ENCODE data around the gene HORMAD2.

GRCh38 chr22:30045901-30046715 lies 34.2 kb upstream of the HORMAD2 start:
- no peak for TF ChIP-seq PPARA (CRISPR knock-in tag; IDR thresholded peaks at IDR 0.05; ENCODE audit: borderline replicate concordance)
- TF ChIP-seq SNAI2 (CRISPR knock-in tag; IDR thresholded peaks at IDR 0.05): no peak
- no peak for TF ChIP-seq ZC3H10 (CRISPR knock-in tag; IDR thresholded peaks at IDR 0.05)
- no peak for TF ChIP-seq BACH2 (CRISPR knock-in tag; IDR thresholded peaks at IDR 0.05; ENCODE audit: borderline replicate concordance)
- no peak for TF ChIP-seq RARB (CRISPR knock-in tag; IDR thresholded peaks at IDR 0.05)
